GM21381 (cell line): ENCODE measurements around the gene ZFAND3.

ENCODE experiments used
- ATAC-seq: cut with Tn5 transposase; IDR thresholded peaks from one replicate; pipeline ENCODE4 v1.9.1; 2021; ENCODE audit warnings: mild to moderate bottlenecking, moderate library complexity; ENCODE audit not compliant: unreplicated experiment

The ZFAND3 gene

GRCh38 chr6:38161754-38162492 lies 342.4 kb downstream of the ZFAND3 start:
- no peak for ATAC-seq

DNA sequence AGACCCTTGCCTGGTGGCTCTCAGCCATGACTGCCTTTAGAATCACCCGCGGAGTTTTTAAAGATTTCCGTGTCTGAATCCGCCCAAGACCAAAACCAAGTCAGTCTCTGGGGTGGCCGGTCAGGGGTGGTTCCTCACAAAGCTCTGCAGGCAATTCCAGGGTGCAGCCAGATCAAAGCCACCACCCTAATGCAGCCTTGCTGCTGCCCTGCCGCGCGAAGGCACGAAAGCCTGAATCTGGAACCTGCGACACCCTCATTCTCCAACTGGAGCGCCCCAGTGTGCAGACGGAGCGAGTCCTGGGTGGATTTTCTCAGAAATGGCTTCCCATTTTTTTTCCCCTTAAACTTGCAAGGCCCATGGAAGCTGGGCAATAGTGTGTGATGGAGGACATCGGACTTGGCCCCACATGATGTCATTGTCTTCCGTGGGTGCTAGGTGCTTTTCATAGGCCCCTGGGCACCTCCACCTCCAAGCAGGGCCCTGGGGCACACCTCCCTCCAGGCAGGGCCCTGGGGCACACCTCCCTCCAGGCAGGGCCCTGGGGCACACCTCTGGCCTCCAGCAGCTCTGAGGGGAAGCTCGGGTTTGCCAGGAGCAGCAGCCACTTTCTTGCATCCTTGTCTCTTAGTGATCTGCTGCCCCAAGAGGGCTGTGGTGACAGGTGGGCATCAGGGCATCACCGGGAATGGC lies 343.1 kb downstream of the ZFAND3 start:
- no peak for ATAC-seq

GRCh38 chr6:38163186-38164130 lies 343.9 kb downstream of the ZFAND3 start:
- no peak for ATAC-seq

DNA sequence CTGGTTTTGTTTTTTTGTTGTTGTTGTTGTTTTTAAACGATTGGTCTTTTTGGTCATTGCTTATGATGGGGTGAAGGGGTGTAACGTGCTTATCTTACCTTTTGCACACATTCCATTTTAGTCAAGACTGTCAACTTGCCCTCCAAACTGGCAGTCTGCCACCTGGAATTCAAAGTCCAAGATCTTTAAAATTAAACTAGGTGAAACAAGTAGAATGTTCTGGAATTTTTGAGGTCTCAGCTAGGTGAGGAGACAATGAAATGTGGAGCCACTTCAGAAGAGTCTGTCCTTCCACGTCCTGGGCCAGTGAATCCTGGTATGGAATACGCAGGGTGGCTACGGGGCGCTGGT lies 344.6 kb downstream of the ZFAND3 start:
- no peak for ATAC-seq

GRCh38 chr6:38164671-38165108 lies 345.2 kb downstream of the ZFAND3 start:
- ATAC-seq, result no peak

- no peak for ATAC-seq
These were observed 347.1 kb downstream of the ZFAND3 start for GRCh38 chr6:38166411-38167240.

GRCh38 chr6:38167598-38167997 lies 348.1 kb downstream of the ZFAND3 start:
- ATAC-seq, result no peak

DNA sequence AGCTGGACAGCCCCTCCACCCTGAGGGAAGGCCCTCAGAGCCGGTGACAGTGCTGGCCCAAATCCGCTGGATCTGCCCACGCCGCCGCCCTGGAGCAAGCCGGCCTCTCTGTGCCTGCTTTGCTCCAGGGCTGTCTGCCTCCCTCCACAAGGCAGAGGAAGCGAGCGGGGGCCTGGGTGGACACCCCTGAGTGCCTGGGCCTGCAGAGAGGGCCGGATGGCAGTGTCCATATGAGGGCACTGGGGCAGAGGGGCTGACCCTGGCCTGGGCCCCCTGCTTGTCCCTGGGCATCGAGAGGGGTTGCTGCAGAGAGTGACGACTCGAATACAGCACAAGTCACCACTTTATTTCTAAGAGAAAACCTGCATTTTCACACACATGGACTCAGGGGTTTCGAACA lies 348.6 kb downstream of the ZFAND3 start:
- ATAC-seq, result no peak

- no peak for ATAC-seq
These were observed 349.2 kb downstream of the ZFAND3 start for GRCh38 chr6:38168699-38169098.

- no peak for ATAC-seq
These were observed 349.9 kb downstream of the ZFAND3 start for GRCh38 chr6:38169221-38169976.

GRCh38 chr6:38169977-38170526 lies 350.5 kb downstream of the ZFAND3 start:
- ATAC-seq, result no peak

- ATAC-seq, result no peak
These were observed 351.3 kb downstream of the ZFAND3 start for GRCh38 chr6:38170666-38171355.

DNA sequence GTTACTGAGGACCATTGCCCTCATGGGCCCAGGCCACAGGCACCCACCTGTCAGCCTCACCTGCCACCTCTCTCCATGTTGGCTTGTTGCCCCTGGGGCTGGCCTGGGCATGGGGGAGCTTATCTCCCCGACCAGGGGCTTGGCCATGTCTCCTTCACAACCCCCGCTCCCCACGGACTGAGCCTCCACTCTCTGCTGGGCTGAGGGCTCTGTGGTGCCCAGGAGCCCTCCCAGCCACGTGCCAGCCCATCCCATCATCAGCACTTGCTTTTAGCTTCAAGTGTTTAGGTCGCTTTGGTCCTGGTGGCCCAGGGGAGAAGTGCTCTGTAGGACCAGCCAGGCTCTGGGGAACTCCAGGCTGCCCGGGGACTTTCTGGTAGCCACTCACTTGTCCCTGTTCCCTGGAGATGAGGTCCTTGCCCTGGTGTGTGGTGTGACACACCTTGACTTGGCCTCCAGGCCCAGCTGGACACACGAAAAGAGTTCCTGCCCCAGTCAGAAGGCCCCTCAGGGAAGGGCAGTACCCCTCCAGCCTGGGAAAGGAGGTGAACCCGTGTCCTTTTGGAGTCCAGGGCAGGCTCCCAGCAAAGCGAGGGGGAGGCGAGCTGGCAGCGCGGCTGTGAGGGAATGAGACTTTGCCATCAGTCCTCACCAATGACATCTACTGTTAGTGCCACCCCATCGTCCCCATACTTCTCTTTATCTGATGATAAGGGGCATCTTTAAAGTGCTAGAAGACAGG lies 352.6 kb downstream of the ZFAND3 start:
- no peak for ATAC-seq

GRCh38 chr6:38172739-38173410 lies 353.3 kb downstream of the ZFAND3 start:
- ATAC-seq, result no peak

DNA sequence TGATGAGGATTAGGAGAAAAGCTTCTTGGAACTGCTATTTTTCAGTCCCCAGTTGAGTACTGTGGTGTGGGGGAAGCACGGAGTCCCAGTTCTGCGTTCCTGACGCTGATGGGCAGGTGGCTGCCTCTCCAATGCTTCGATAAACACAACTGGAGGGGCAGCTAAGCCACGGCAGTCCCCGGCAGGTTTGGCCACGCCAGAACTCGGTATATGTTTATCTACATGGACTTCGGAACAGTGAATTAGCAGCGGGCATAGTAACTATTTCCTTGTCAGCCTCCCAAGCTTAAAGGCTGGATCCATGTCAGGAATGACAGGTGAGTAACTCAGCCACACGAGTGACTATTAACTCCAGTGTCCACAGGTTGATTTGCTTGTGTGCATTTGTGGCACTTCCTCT lies 354.4 kb downstream of the ZFAND3 start:
- no peak for ATAC-seq

DNA sequence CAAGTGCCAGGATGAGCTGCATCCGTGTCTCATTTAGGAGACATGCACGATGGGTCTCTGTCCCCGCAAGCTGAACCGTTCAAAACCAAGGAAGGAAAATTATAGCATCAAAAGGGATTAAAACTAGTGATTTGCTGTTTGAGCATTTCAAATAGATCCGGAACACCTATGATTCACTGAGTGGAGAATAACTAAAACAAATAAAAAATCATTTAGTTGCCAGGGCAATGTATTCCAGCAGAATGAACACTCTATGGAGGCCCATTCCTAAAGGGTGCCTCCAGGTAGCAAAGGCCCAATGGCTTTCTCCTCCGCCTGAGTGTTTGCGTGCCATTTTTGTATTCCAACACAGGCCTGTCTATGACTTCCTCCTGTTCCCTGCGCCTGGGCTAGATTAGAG lies 354.8 kb downstream of the ZFAND3 start:
- no peak for ATAC-seq

DNA sequence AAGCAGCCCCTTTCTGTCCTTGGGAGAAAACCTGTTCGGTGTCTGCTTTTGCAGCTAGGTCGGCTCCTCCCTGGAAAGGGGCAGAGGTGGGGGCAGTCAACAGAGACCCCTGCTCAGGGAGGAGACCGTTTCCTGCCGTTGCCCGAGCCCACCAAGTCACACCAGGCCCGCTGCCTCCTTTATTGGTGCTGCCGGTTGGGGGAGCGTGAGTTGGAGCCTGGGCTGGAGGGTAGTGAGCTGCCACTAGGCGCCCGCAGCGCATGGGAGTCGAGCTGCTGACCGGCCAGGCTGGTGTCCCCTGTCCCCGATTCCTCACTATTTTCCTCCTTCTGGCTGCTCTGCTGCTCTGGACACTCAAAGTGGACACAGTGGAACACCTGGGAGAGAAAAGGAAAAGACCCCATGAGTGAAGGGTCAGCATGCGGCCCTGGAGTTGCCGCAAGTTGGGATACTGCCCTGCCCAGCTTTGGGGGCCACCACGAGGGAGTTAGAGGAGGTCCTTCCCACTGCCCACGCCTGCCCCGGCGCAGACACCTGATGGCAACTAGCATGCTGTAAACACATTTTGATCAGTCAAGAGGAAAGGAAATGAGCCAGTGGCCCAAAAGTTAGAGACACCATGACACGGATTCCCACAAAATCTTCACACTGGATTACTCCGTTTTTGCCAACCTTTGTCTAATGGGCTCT lies 355.4 kb downstream of the ZFAND3 start:
- no peak for ATAC-seq
